CD14-positive monocyte (primary cell): ENCODE data around the gene SALL1. TPM values are rescaled to one million over a fixed set of nuclear protein-coding genes. Genes with fewer than 3 reads are reported as not detected.

Source experiments
- DNase-seq, 3 donors: peaks; one replicate each; pipeline ENCODE4 v3.0.0-alpha.2; 2011 to 2022
- H2AFZ ChIP-seq: 2 replicates; pipeline ENCODE4 v1.6.0; 2012; ENCODE audit warnings: mild to moderate bottlenecking, low read depth, low read length, inconsistent platforms; ENCODE audit not compliant: insufficient read depth, poor library complexity, severe bottlenecking
- H3K27ac ChIP-seq, 2 donors: 1 replicate in 1 of 2; 2 replicates in 1 of 2; pipeline ENCODE4 v1.5.1; 2012 to 2013; ENCODE audit warnings: low read length in 2 of 2, control low read depth in 1 of 2, inconsistent platforms in 1 of 2, low read depth in 1 of 2, mild to moderate bottlenecking in 1 of 2
- H3K27me3 ChIP-seq, 2 donors: one replicate each; pipeline versions ENCODE4 v1.6.0 to v1.6.1; 2011 to 2013; ENCODE audit warnings: low read length in 2 of 2; ENCODE audit not compliant: control insufficient read depth in 2 of 2, insufficient read depth in 2 of 2
- H3K36me3 ChIP-seq, 2 donors: replicated peaks in 1 of 2; 1 replicate in 1 of 2; 2 replicates in 1 of 2; pipeline versions ENCODE4 v1.5.1 to v1.6.1; 2012 to 2013; ENCODE audit warnings: low read length in 2 of 2, control low read depth in 1 of 2, inconsistent platforms in 1 of 2, mild to moderate bottlenecking in 1 of 2; ENCODE audit not compliant: insufficient read depth in 2 of 2, control insufficient read depth in 1 of 2
- H3K4me1 ChIP-seq, 2 donors: 1 replicate in 1 of 2; 2 replicates in 1 of 2; pipeline versions ENCODE4 v1.5.1 to v1.6.1; 2012 to 2013; ENCODE audit warnings: low read length in 2 of 2, control low read depth in 1 of 2, inconsistent platforms in 1 of 2, mild to moderate bottlenecking in 1 of 2, moderate library complexity in 1 of 2; ENCODE audit not compliant: insufficient read depth in 2 of 2, control insufficient read depth in 1 of 2
- H3K4me2 ChIP-seq: replicated peaks from 2 replicates; pipeline ENCODE3; 2012; ENCODE audit warnings: low read length, moderate library complexity, mild to moderate bottlenecking; ENCODE audit not compliant: poor library complexity, severe bottlenecking; ENCODE audit errors: extremely low read depth
- H3K4me3 ChIP-seq, 3 experiments: fragments of 200-600 bp in 1 of 3; sonication (generic) in 1 of 3; replicated peaks in 1 of 3; 1 replicate in 2 of 3; 2 replicates in 1 of 3; pipeline ENCODE4 v1.5.1; 2011 to 2013; ENCODE audit warnings: low read length in 3 of 3, mild to moderate bottlenecking in 3 of 3, control low read depth in 2 of 3, low read depth in 2 of 3, inconsistent platforms in 1 of 3, moderate library complexity in 1 of 3
- H3K79me2 ChIP-seq: 2 replicates; pipeline ENCODE4 v1.6.0; 2012; ENCODE audit warnings: mild to moderate bottlenecking, control low read depth, inconsistent platforms, low read length, moderate library complexity; ENCODE audit not compliant: insufficient read depth
- H3K9ac ChIP-seq: 2 replicates; pipeline ENCODE4 v1.6.0; 2017; ENCODE audit warnings: low read length, mild to moderate bottlenecking; ENCODE audit not compliant: insufficient read depth, poor library complexity, severe bottlenecking
- H3K9me3 ChIP-seq, 2 donors: replicated peaks in 1 of 2; 1 replicate in 1 of 2; 2 replicates in 1 of 2; pipeline versions ENCODE4 v1.5.1 to v1.6.1; 2012 to 2013; ENCODE audit warnings: low read length in 2 of 2, control low read depth in 1 of 2; ENCODE audit not compliant: control insufficient read depth in 1 of 2, insufficient read depth in 1 of 2
- H4K20me1 ChIP-seq: 2 replicates; pipeline ENCODE4 v1.6.0; 2012; ENCODE audit warnings: mild to moderate bottlenecking, low read length, control low read depth, moderate library complexity; ENCODE audit not compliant: insufficient read depth
- H3K27ac Mint-ChIP-seq, 7 donors: one replicate each; pipeline ENCODE4 v1.8.0; 2020; ENCODE audit warnings: mild to moderate bottlenecking in 7 of 7, mixed read lengths in 7 of 7, moderate library complexity in 6 of 7, inconsistent platforms in 2 of 7
- H3K27me3 Mint-ChIP-seq, 3 donors: one replicate each; pipeline ENCODE4 v1.8.0; 2021 to 2022; ENCODE audit warnings: low read depth in 3 of 3, mild to moderate bottlenecking in 3 of 3, mixed read lengths in 3 of 3, moderate library complexity in 3 of 3, inconsistent platforms in 1 of 3
- H3K36me3 Mint-ChIP-seq, 2 donors: one replicate each; pipeline ENCODE4 v1.8.0; 2020; ENCODE audit warnings: mixed read lengths in 2 of 2, inconsistent platforms in 1 of 2, mild to moderate bottlenecking in 1 of 2
- H3K4me1 Mint-ChIP-seq: one replicate; pipeline ENCODE4 v1.8.0; 2020; ENCODE audit warnings: mild to moderate bottlenecking, mixed read lengths
- H3K4me3 Mint-ChIP-seq, 2 donors: one replicate each; pipeline ENCODE4 v1.8.0; 2020; ENCODE audit warnings: mild to moderate bottlenecking in 2 of 2, mixed read lengths in 2 of 2, moderate library complexity in 1 of 2
- H3K9me3 Mint-ChIP-seq, 7 donors: one replicate each; pipeline ENCODE4 v1.8.0; 2020 to 2022; ENCODE audit warnings: mixed read lengths in 7 of 7, mild to moderate bottlenecking in 6 of 7, moderate library complexity in 6 of 7, inconsistent platforms in 2 of 7
- WGBS: methylation state at CpG from one replicate; pipeline ENCODE4 v1.1.5; 2013; ENCODE audit warnings: missing lambda C conversion rate; ENCODE audit not compliant: insufficient coverage; 5-methylcytosine and 5-hydroxymethylcytosine counted together
- intact Hi-C, 2 donors: fragments of 100-400 bp; cut with micrococcal nuclease; formaldehyde crosslinking; loops; one replicate each; pipeline versions ENCODE4 v1.15.0 to v1.15.1; 2023
- polyA plus RNA-seq, 3 donors: library from polyadenylated mRNA; depleted of rRNA in 1 of 3; unstranded in 2 of 3; stranded (reverse) in 1 of 3; fragments of 300-500 nt in 2 of 3; fragments of >200 nt in 1 of 3; fragmentation: Illumina TruSeq in 2 of 3; gene quantifications; 1 replicate in 2 of 3; 2 replicates in 1 of 3; pipeline ENCODE4 v1.2.3, GENCODE V29; 2012 to 2021
- TF ChIP-seq, protein P1 (sequence below): fragments of 200-600 bp; IDR thresholded peaks from one replicate; pipeline ENCODE4 v1.8.0; 2022; ENCODE audit warnings: antibody characterized with exemption, mild to moderate bottlenecking

The SALL1 gene
- polyA plus RNA-seq, 3 donors = not detected

GRCh38 chr16:51121850-51122249 is 29.2 kb downstream of the SALL1 start:
- H3K36me3 ChIP-seq = no peaks in the 10 kb centered on the region
- H3K36me3 Mint-ChIP-seq = no peaks in the 10 kb centered on the region
- H3K27me3 Mint-ChIP-seq = peaks cover 8 to 40% (median 17%) of the 10 kb centered on the region in 3 donors
- no peak overlapping the region for H3K4me3 ChIP-seq
- no peak for DNase-seq
- no peak overlapping the region for H3K27ac Mint-ChIP-seq
- H3K79me2 ChIP-seq = no peaks in the 10 kb centered on the region
- peaks cover 0 to 2% of the 10 kb centered on the region in 2 donors for H3K27me3 ChIP-seq
- H3K9me3 Mint-ChIP-seq = no peaks in the 10 kb centered on the region
- TF ChIP-seq, protein P1, sequence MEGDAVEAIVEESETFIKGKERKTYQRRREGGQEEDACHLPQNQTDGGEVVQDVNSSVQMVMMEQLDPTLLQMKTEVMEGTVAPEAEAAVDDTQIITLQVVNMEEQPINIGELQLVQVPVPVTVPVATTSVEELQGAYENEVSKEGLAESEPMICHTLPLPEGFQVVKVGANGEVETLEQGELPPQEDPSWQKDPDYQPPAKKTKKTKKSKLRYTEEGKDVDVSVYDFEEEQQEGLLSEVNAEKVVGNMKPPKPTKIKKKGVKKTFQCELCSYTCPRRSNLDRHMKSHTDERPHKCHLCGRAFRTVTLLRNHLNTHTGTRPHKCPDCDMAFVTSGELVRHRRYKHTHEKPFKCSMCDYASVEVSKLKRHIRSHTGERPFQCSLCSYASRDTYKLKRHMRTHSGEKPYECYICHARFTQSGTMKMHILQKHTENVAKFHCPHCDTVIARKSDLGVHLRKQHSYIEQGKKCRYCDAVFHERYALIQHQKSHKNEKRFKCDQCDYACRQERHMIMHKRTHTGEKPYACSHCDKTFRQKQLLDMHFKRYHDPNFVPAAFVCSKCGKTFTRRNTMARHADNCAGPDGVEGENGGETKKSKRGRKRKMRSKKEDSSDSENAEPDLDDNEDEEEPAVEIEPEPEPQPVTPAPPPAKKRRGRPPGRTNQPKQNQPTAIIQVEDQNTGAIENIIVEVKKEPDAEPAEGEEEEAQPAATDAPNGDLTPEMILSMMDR = no peak
- no peaks in the 10 kb centered on the region for H3K4me1 ChIP-seq
- H3K27ac ChIP-seq = no peak overlapping the region
- WGBS = 0% methylated on average over 1 of the region's 7 CpGs
- intact Hi-C loops = no loop called here
- no peaks in the 10 kb centered on the region for H4K20me1 ChIP-seq
- H3K4me1 Mint-ChIP-seq = no peaks in the 10 kb centered on the region
- no peak overlapping the region for H2AFZ ChIP-seq
- peak overlapping the region in 1 of 2 donors; percentile 18 for H3K4me3 Mint-ChIP-seq
- H3K9ac ChIP-seq = no peak overlapping the region
- H3K4me2 ChIP-seq = no peak overlapping the region
- H3K9me3 ChIP-seq = no peaks in the 10 kb centered on the region

GRCh38 chr16:51120730-51121347 is 30.2 kb downstream of the SALL1 start:
- H3K4me3 Mint-ChIP-seq = no peak overlapping the region
- intact Hi-C loops = no loop called here
- Histone ChIP-seq H3K9me3 (no peaks in the 10 kb centered on the region), H2AFZ (no peak overlapping the region), H3K79me2 (no peaks in the 10 kb centered on the region), H3K36me3 (no peaks in the 10 kb centered on the region), H4K20me1 (no peaks in the 10 kb centered on the region), H3K4me2 (no peak overlapping the region), H3K27me3 (peaks cover 0 to 3% of the 10 kb centered on the region in 2 donors), H3K27ac (no peak overlapping the region), H3K4me3 (no peak overlapping the region), H3K4me1 (no peaks in the 10 kb centered on the region), H3K9ac (no peak overlapping the region)
- DNase-seq = no peak
- H3K36me3 Mint-ChIP-seq = no peaks in the 10 kb centered on the region
- WGBS = no CpG with 5 or more reads among the region's 3 CpGs
- H3K9me3 Mint-ChIP-seq = no peaks in the 10 kb centered on the region
- peaks cover 10 to 43% (median 20%) of the 10 kb centered on the region in 3 donors for H3K27me3 Mint-ChIP-seq
- H3K27ac Mint-ChIP-seq = no peak overlapping the region
- TF ChIP-seq, protein P1 = no peak
- H3K4me1 Mint-ChIP-seq = no peaks in the 10 kb centered on the region
